Heart left ventricle (tissue), 13 donors: ENCODE measurements around the gene TPBGL.

Experiments used
- POLR2A ChIP-seq, 2 donors: fragments of 450-650 bp; IDR thresholded peaks; one replicate each; pipeline ENCODE4 v1.6.1; 2017; ENCODE audit warnings: antibody characterized with exemption in 2 of 2, mild to moderate bottlenecking in 2 of 2, moderate library complexity in 2 of 2
- TF ChIP-seq, protein P1 (sequence below), 12 donors: fragments of 200-600 bp; sonication (generic) in 4 of 12; IDR thresholded peaks; one replicate each; pipeline versions ENCODE4 v1.5.0 to v1.8.0; 2018 to 2022; ENCODE audit warnings: antibody characterized with exemption in 12 of 12, mild to moderate bottlenecking in 5 of 12
- donor health status: ischemic (EF 13 %, LVEDD 7.1; RV severe dilation, severe dysfunction).
- donor health status: DM: no; HTN: yes; CAD: no.
- donor health status: DM: no; HTN: no; CAD: no.
- donor health status: ischemic (EF 25% LVEDD 6.9; RV normal size, moderate dysfunction).
- donor health status: ischemic (EF 25% LVEDD 5.7; RV mildly dilated, moderate dysfunction).
- donor health status: ischemic (EF 35%, LVEDD 5.7; RV mildly dilated, moderate dysfunction).
- donor health status: nonischemic (EF 11% LVEDD 7.7; RV severe dilation, severe dysfunction).
- donor health status: DM: yes; HTN: yes; CAD: no.
- donor health status: PGD.
- donor health status: ischemic (EF 29% LVEDD 5.4; RV normal size, mild dysfunction).
- donor health status: nonischemic (EF 23%, LVEDD 6.1; RV moderate dilation, normal function).

DNA sequence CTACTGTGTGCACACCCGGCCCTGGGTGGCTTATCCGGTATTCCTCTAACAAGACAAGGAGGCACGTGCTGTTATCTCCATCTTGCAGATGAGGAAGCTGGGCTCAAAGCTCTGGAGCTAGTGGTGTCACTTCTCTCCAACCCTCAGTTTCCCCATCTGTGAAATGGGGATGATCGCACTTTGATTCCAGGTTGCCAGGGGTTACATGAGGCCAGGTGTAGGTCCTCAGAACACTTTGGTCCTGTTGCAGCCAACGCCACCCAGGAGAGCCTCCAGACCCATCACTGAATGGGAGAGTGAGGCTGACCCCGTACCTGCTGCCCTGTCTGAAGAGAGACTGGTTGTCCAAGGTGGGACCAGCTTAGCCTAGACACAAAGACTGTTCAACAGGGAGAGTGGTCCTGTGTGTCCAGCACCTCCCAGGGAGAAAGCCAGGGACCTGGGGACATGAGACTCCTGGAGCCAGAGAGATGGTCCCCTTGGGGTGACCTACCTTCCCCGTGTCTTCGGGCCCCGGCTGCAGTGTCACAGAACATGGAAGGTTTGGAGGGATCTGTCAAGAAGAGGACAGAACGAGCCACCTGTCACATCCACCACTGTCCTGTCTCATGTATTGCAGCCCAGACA is 41.0 kb downstream of the TPBGL start:
- no peak for TF ChIP-seq POLR2A (IDR thresholded peaks at IDR 0.05)
- TF ChIP-seq, protein P1, sequence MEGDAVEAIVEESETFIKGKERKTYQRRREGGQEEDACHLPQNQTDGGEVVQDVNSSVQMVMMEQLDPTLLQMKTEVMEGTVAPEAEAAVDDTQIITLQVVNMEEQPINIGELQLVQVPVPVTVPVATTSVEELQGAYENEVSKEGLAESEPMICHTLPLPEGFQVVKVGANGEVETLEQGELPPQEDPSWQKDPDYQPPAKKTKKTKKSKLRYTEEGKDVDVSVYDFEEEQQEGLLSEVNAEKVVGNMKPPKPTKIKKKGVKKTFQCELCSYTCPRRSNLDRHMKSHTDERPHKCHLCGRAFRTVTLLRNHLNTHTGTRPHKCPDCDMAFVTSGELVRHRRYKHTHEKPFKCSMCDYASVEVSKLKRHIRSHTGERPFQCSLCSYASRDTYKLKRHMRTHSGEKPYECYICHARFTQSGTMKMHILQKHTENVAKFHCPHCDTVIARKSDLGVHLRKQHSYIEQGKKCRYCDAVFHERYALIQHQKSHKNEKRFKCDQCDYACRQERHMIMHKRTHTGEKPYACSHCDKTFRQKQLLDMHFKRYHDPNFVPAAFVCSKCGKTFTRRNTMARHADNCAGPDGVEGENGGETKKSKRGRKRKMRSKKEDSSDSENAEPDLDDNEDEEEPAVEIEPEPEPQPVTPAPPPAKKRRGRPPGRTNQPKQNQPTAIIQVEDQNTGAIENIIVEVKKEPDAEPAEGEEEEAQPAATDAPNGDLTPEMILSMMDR (IDR thresholded peaks at IDR 0.05) = no peak
